Fibroblast of gingiva (primary cell): ENCODE measurements around the gene IRF1.

Source experiments
- DNase-seq: peaks from one replicate; pipeline ENCODE4 v3.0.0-alpha.2; 2011; ENCODE audit warnings: low read depth

IRF1 gene

DNA sequence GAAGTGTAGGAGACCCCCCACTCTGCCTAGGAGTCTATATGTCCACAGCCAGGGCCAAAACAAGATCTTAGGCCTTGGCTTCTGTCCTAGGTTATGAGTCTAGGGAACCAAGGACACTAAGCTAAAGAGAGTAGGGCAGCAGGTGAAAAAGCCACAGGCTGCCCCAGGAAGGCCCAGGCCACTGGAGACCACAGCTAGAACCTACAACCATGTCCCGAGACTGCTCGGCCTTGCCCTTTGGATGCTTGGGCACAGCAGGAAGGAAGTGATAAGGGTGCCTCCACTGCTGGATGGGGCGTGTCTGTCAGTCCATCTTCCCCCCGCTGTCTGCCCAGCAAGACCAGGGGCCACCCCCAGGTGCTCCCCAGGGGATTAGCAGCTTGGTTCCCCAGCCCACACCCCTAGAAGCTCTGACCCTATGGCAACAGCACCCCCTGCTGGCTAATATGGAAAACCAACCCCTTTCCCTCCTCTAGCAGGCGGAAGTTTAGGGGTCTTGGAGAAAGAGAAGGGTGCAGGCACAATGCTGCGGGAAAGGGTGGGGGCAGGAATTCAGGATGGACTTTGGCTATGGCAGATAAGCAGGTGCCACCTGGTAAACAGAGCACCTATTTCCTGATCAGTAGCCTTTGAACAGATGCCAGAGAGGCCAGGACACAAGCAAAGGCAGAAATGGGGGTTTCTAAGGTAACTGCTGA is 10.5 kb upstream of the IRF1 start:
- DNase-seq, result peak; percentile 38

- no peak for DNase-seq
These were observed 9.8 kb upstream of the IRF1 start for GRCh38 chr5:132500244-132500930.

DNA sequence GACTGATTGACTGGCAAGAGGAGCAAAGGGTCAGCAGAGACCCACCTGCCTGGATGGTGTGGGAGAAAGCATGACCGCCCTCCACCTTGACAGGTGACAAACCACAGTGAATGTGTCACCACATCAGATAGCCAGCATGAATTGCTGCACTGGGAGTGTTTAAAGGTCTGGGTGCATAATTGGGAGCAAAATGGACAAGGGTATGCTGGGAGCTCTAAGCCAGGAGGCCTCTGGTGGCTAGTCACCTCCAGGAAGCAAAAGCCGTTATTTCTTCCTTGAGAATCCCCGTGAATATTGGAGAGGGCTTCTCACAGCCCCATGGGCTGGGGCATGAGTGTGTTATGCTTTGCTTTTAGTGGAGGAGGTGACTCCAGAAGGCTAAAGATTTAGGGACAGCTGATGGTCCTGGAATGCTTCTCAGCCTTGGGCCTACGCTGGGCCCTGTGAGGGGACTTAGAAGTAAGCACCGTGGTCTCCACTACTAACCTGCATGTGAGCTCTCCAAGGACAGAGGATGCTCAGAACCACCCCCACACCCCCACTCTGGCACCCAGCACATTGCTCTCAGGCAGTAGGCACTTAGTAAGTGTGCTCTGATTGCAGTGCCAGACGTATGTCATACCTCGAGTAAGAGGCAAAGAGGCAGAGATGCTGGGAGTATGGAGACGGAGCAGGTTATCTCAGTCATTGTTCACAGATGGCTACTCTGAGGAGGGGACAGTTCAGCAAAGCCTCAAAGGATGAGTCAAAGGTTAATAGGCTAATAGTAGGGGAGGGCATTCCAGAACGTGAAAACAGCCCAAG is 9.1 kb upstream of the IRF1 start:
- no peak for DNase-seq

DNA sequence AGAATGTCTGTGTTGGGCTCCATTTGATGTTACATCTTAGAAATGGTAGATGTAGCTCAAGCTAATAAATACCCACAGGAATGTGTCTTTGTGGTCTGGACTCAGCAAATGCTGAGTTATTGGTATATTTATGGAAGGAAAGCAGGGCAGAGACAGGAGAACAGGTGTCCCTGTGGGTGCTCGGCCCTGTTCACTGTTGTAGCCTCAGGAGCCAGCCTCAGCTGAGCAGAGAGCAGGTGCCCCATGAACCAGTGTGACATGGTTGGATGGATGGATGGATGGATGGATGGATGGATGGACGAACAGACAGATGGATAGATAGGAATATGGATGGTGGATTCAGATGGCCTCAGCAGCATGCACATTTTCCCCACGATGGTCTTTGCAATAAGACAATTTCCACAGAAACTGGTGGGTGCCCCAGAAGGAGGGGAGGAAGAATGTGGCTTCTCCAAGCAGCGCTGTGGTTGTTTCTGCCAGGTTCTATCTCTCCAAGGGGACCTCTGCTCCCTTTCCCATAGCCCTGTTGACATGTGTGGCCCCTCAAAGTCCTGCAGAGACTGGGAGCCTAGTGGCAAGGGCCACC is 8.2 kb upstream of the IRF1 start:
- DNase-seq, result no peak

GRCh38 chr5:132498152-132498551 is 7.6 kb upstream of the IRF1 start:
- DNase-seq, result peak; percentile 87

GRCh38 chr5:132497488-132497997 is 7.0 kb upstream of the IRF1 start:
- DNase-seq, result peak; percentile 89

DNA sequence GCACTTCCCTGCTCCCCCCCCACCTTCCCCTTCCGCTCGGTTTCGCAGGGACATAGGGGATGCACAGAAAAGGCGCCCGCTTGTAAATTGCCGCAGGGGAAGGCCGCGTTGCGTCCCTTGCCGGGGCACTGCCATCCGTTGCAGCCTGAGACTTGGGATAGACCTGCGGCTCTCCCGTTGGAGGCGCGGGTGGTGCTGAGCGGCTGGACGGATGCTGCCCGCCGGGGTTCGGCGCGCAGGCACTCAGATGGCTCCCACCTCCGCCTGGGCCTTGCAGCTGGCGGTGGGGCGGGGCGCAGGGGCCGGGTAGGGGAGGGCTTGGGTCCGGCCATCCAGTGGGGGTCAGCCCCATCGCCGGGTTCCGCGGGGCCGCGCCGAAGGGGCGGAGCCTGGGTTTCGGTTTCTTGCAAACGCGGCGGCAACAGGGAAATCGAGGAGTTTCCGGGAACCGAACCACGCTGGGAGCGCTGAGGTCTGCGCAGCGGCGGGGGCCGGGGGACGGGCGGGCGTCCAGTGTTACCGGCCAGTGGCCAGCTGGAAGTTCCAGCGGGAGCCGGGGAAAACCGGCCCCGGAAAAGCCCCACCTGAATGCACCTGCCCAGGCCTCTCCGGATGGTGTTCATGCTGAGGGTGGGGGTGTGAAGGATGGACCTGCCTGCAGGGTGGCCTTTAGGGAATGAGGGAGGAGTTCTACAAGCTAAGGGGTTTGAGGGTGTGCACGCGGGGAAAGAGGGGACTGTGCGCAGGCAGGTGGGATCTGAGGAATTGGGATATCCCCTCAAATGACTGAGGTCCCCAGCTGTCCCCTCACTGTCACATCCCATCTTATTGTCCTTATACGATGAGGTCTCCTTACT is 6.3 kb upstream of the IRF1 start:
- peak; percentile 87 for DNase-seq

DNA sequence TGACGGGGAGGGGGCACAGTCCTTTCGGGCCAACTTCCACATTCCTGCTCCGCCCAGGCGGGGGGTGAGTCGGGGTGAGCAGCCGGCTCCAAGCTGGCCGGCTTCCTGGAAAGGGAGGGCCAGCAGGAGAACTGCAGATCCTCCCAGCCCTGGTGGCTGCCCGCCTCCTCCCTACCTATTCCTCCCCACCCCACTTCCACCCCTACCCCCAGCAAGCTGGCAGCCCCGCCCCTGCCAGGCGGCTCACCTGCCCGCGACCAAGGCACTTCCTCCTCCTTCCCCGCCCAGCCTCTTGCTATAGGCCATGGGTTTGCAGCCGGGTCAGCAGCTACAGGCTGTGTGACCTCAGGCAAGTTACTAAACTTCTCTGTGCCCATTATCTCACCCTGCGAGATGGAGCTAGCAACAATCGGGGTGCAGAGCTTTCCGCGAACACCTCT is 5.6 kb upstream of the IRF1 start:
- peak; percentile 85 for DNase-seq

- DNase-seq, result peak; percentile 96
These were observed 5.2 kb upstream of the IRF1 start for GRCh38 chr5:132495667-132496190.

- no peak for DNase-seq
These were observed 3.2 kb upstream of the IRF1 start for GRCh38 chr5:132493821-132494220.

GRCh38 chr5:132493241-132493640 is 2.7 kb upstream of the IRF1 start:
- DNase-seq, result no peak

DNA sequence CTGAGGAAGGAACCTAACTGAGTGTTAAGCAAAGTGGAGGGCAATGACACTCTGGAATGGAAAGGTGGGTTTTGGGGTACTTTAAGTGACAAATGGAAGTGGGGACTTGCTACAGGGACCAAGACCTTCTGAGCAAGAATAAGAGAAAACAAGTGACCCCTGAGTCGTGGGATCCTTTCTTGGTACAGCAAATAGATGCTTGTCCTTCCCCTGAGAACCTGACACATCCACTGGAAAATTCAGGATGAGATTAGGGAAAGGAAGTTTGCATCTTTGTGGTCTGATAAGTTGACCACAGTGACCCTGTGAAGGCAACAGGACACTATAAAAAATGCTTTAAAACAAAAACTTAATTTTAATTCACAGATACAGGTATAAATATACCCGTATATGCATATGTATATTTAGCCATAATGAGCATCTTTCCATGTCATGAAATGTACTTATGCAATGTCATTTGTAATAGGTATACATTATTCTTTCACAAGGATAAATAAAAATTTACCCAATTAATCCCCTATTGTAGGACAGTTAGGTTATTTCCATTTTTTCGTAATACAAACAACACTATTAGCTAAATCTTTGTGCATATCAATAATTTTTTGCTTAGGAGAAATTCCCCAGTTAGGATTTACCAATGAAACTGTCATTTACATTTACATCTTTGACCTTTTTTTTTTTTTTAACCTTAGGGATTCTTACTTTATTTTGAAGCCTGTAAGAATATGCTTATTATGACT is 2.0 kb upstream of the IRF1 start:
- no peak for DNase-seq

DNA sequence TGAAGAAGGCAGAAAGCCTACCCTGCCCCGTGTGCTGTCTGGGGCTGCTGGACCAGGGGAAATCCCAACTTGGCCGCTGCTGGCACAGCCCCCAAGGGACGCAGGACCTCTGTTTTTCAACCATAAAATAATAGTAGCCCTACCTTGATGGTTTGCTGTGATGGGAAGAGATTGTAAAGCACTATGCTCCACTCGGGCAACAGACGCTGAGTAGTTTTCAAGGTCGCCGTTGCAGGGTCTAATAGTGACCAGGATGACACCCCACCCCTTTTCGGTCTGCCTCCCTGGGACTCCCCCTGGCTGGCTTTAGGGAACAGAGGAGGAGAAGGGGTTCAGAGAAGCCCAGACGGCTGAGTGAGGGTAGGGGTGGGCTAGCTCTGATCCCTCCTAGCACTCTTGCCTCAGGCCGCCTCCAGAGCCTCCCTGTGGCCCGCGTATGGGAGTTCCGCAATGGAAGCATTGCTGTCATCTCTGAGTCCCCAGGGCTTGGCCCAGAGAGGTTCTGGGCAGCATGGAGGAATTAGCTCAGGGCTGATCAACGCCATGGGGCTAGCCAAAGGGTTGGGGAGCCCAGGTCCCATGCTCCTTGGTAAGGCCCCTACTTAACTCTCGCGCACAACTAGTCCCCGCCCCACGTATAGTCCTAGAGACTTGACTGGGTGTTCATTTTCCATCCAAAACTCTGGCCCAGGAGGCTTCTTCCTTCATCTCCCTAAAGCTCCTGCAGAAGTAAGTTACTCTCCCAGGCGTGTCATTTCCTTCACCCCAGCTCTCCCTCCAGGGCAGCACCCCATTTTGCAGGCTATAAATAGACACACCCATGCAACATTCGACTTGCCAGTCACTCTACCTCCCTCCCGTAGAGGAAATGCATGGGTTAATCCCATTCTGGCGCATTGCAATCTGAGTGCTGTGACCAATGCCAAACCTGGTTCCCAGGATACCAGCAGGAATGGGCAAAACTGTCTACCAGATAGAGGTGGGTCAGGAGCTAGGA is 1.1 kb upstream of the IRF1 start:
- no peak for DNase-seq

DNA sequence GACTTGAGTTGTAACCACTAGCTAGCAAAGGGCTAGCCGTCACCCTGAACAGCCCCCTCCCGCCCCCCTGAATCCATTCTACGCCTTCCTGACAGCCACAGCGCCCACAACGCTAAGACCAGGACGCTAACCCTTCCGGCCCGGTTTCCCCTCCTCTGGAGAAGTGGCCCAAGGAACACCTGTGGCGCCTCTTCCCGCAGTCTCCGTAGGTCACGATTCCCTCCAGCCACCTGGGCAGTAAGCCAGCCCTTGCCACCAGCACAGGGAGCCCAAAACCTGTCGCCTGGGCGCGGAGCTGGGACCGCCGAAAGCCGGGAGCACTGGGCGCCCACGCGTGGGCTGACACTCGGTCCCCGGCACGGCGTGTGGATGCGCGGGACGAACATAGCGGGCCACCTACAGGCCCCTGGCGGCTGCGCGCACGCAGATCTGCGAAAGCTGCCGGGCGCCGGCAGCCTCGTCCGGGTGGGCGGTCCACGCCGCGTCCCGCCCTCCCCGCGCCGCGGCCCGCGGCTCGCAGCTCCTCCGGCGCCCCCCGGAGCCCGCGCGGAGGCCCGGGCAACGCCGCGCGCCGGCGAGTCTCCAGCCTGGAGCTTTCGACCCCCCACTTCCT is 596 bp downstream of the IRF1 start:
- DNase-seq, result peak; percentile 42

- DNase-seq, result no peak
These were observed 1.4 kb downstream of the IRF1 start for GRCh38 chr5:132489051-132489770.

- no peak for DNase-seq
These were observed 2.0 kb downstream of the IRF1 start for GRCh38 chr5:132488590-132488989.

DNA sequence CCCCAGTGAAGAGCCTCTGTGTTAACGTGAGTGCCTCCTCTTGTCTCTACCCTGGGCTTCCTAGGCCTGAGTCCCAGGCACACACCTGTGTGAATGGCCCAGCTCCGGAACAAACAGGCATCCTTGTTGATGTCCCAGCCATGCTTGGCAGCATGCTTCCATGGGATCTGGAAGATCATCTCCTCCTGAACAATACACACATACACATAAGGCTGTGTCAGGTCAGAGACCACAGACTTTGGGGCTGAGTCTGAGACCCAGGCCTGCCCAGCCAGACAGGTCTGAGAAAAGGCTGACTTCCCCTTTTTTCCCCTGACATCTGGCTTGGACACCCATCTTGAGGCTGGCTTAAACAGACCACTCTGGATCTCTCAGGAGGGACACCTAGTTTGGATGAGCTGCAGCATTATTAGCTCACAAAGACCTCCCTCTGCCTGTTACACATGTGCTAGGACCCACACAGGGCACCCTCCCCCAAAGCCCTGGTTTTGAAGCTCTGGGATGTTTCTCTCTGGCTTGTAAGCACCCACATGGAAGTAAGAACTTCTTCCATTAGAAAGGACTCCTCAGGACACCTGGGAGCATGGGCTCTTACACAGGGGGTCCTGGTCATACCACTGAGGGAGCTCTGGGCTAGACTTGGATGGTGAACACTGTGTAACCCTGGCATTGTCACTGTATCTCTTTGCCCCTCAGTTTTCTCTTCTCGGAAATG is 2.6 kb downstream of the IRF1 start:
- DNase-seq, result no peak
